H9 (cell line): ENCODE results near the gene GBE1. TPM values are rescaled to one million over a fixed set of nuclear protein-coding genes. Genes with fewer than 3 reads are reported as not detected.

Experiments used
- DNase-seq: peaks from one replicate; pipeline ENCODE4 v3.0.0-alpha.2; 2017
- H2AFZ ChIP-seq: one replicate; pipeline ENCODE4 v1.6.1; 2013; ENCODE audit warnings: mild to moderate bottlenecking, low read length, control low read depth, moderate library complexity
- H2AK5ac ChIP-seq: 2 replicates; pipeline ENCODE4 v1.6.1; 2013; ENCODE audit warnings: low read length, control low read depth, mixed read lengths; ENCODE audit not compliant: insufficient read length
- H2BK120ac ChIP-seq: one replicate; pipeline ENCODE4 v1.6.1; 2013; ENCODE audit warnings: low read depth, mild to moderate bottlenecking, low read length, control low read depth, inconsistent platforms; ENCODE audit not compliant: poor library complexity, severe bottlenecking
- H2BK12ac ChIP-seq: 2 replicates; pipeline ENCODE4 v1.6.1; 2013; ENCODE audit warnings: low read length, control low read depth, mixed read lengths, low read depth; ENCODE audit not compliant: insufficient read length
- H2BK15ac ChIP-seq: 2 replicates; pipeline ENCODE4 v1.6.1; 2013; ENCODE audit warnings: low read depth, low read length, control low read depth
- H2BK20ac ChIP-seq: one replicate; pipeline ENCODE4 v1.6.1; 2013; ENCODE audit warnings: low read depth, mild to moderate bottlenecking, low read length, control low read depth, inconsistent platforms; ENCODE audit not compliant: poor library complexity, severe bottlenecking
- H2BK5ac ChIP-seq: 2 replicates; pipeline ENCODE4 v1.6.1; 2013; ENCODE audit warnings: low read length, control low read depth, mixed read lengths; ENCODE audit not compliant: insufficient read length
- H3K14ac ChIP-seq: 2 replicates; pipeline ENCODE4 v1.6.1; 2013; ENCODE audit warnings: low read length, control low read depth; ENCODE audit not compliant: insufficient read depth
- H3K18ac ChIP-seq: 2 replicates; pipeline ENCODE4 v1.6.1; 2013; ENCODE audit warnings: low read depth, mild to moderate bottlenecking, mixed read lengths, low read length, control low read depth; ENCODE audit not compliant: insufficient read length
- H3K23ac ChIP-seq: 2 replicates; pipeline ENCODE4 v1.6.1; 2013; ENCODE audit warnings: low read length, control low read depth, mixed read lengths, low read depth; ENCODE audit not compliant: insufficient read length
- H3K23me2 ChIP-seq: 2 replicates; pipeline ENCODE4 v1.6.1; 2013; ENCODE audit warnings: low read depth, mild to moderate bottlenecking, mixed read lengths, low read length, control low read depth; ENCODE audit not compliant: insufficient read length, poor library complexity, severe bottlenecking
- H3K27ac ChIP-seq: 2 replicates; pipeline ENCODE4 v1.5.1; 2013; ENCODE audit warnings: low read length, control low read depth, mixed read lengths, low read depth; ENCODE audit not compliant: insufficient read length
- H3K27me3 ChIP-seq: 2 replicates; pipeline ENCODE4 v1.6.1; 2013; ENCODE audit warnings: low read length, control low read depth, inconsistent platforms; ENCODE audit not compliant: insufficient read depth
- H3K4ac ChIP-seq: 2 replicates; pipeline ENCODE4 v1.6.1; 2013; ENCODE audit warnings: low read depth, mild to moderate bottlenecking, control low read depth, inconsistent platforms, low read length, moderate library complexity
- H3K4me1 ChIP-seq: 2 replicates; pipeline ENCODE4 v1.6.1; 2013; ENCODE audit warnings: low read length, control low read depth, inconsistent platforms; ENCODE audit not compliant: insufficient read depth
- H3K4me2 ChIP-seq: 2 replicates; pipeline ENCODE4 v1.6.1; 2013; ENCODE audit warnings: low read length, control low read depth, mixed read lengths; ENCODE audit not compliant: insufficient read length, insufficient read depth
- H3K56ac ChIP-seq: 2 replicates; pipeline ENCODE4 v1.6.1; 2013; ENCODE audit warnings: low read depth, mild to moderate bottlenecking, mixed read lengths, low read length, control low read depth; ENCODE audit not compliant: insufficient read length
- H3K79me1 ChIP-seq: 2 replicates; pipeline ENCODE4 v1.6.1; 2013; ENCODE audit warnings: low read depth, mild to moderate bottlenecking, moderate library complexity, low read length, control low read depth, inconsistent platforms; ENCODE audit not compliant: insufficient read depth, poor library complexity, severe bottlenecking
- H3K79me2 ChIP-seq: 2 replicates; pipeline ENCODE4 v1.6.1; 2013; ENCODE audit warnings: low read length, control low read depth, inconsistent platforms; ENCODE audit not compliant: insufficient read depth
- H3K9ac ChIP-seq: 2 replicates; pipeline ENCODE4 v1.6.1; 2013; ENCODE audit warnings: low read length, control low read depth, mixed read lengths; ENCODE audit not compliant: insufficient read length; ENCODE audit errors: extremely low read depth
- H3K9me3 ChIP-seq: one replicate; pipeline ENCODE4 v1.6.1; 2013; ENCODE audit warnings: low read depth, low read length, inconsistent platforms; ENCODE audit not compliant: control insufficient read depth
- H3T11ph ChIP-seq: one replicate; pipeline ENCODE4 v1.6.1; 2013; ENCODE audit warnings: mild to moderate bottlenecking, low read length, control low read depth, inconsistent platforms
- H4K20me1 ChIP-seq: one replicate; pipeline ENCODE4 v1.6.1; 2013; ENCODE audit not compliant: control insufficient read depth, insufficient read length, insufficient read depth
- H4K5ac ChIP-seq: 2 replicates; pipeline ENCODE4 v1.6.1; 2013; ENCODE audit warnings: low read depth, mild to moderate bottlenecking, mixed read lengths, low read length, control low read depth; ENCODE audit not compliant: insufficient read length
- H4K8ac ChIP-seq: replicated peaks from 2 replicates; pipeline ENCODE4 v1.6.1; 2013; ENCODE audit warnings: low read length, control low read depth, mixed read lengths, low read depth; ENCODE audit not compliant: insufficient read length
- H4K91ac ChIP-seq: 2 replicates; pipeline ENCODE4 v1.6.1; 2013; ENCODE audit warnings: low read depth, mild to moderate bottlenecking, moderate library complexity, mixed read lengths, low read length, control low read depth; ENCODE audit not compliant: insufficient read length
- H3K27ac Mint-ChIP-seq, 3 experiments: 2 replicates in 2 of 3; 3 replicates in 1 of 3; pipeline ENCODE4 v1.8.0; 2020 to 2021; ENCODE audit warnings: mixed read lengths in 3 of 3, mild to moderate bottlenecking in 1 of 3, moderate library complexity in 1 of 3
- H3K27me3 Mint-ChIP-seq: 2 replicates; pipeline ENCODE4 v1.8.0; 2021; ENCODE audit warnings: low read depth, mild to moderate bottlenecking, moderate library complexity, mixed read lengths
- H3K36me3 Mint-ChIP-seq, 3 experiments: 2 replicates in 2 of 3; 3 replicates in 1 of 3; pipeline ENCODE4 v1.8.0; 2020 to 2021; ENCODE audit warnings: low read depth in 3 of 3, mixed read lengths in 3 of 3; ENCODE audit not compliant: insufficient read depth in 1 of 3
- H3K4me1 Mint-ChIP-seq, 2 experiments: 2 replicates each; pipeline ENCODE4 v1.8.0; 2020; ENCODE audit warnings: mixed read lengths in 2 of 2
- H3K4me3 Mint-ChIP-seq, 2 experiments: 2 replicates in 1 of 2; 3 replicates in 1 of 2; pipeline ENCODE4 v1.8.0; 2020 to 2021; ENCODE audit warnings: mild to moderate bottlenecking in 2 of 2, mixed read lengths in 2 of 2, moderate library complexity in 1 of 2
- H3K9me3 Mint-ChIP-seq, 2 experiments: 2 replicates in 1 of 2; 3 replicates in 1 of 2; pipeline ENCODE4 v1.8.0; 2020; ENCODE audit warnings: mild to moderate bottlenecking in 2 of 2, mixed read lengths in 2 of 2, moderate library complexity in 1 of 2
- WGBS: extraction: QIAGEN DNeasy Blood & Tissue Kit; methylation state at CpG from one replicate; pipeline ENCODE4 v1.1.7; 2013; ENCODE audit warnings: missing lambda C conversion rate, low lambda C conversion rate, mixed read lengths; ENCODE audit not compliant: insufficient read length; ENCODE audit errors: extremely low coverage; 5-methylcytosine and 5-hydroxymethylcytosine counted together
- total RNA-seq: library from RNA; stranded (reverse); gene quantifications from 2 replicates; pipeline ENCODE4 v1.2.1, GENCODE V29; 2021
- TF ChIP-seq, protein P1 (sequence below): fragments of 200-600 bp; sonication (generic); conservative IDR thresholded peaks from 3 replicates; pipeline ENCODE4 v1.8.0; 2021; ENCODE audit warnings: antibody characterized with exemption, mild to moderate bottlenecking

Gene GBE1
- total RNA-seq, 1 experiment from 2014 or later = 13.8 TPM

DNA sequence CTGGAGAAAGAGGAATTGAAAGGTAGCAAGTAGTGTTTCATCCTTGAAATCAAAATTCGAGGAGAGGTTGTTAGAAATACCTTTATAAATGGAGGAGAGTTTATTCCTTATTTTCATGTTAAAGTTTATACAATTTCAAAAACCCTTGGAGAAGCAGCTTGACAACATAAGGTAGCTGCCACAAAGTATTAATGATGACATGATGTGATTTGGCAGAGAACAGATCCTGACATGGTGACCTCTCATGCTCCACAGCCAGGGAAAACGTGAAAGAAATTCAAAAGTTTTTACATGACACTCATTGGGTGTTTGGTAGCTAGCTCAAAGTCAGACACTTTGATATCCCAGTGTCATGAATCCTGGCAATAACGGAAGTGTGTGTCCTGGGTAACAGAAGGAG, 320.8 kb downstream of the GBE1 start:
- Histone ChIP-seq H3K9me3 (no peaks in the 10 kb centered on the region), H2BK5ac (no peak overlapping the region), H2AFZ (no peak overlapping the region), H2AK5ac (no peak overlapping the region), H3K23me2 (no peaks in the 10 kb centered on the region), H4K8ac (no peak overlapping the region), H3K9ac (no peak overlapping the region), H3K79me1 (no peaks in the 10 kb centered on the region), H2BK12ac (no peak overlapping the region), H4K5ac (no peak overlapping the region), H3K18ac (no peak overlapping the region), H3K4ac (no peak overlapping the region), H3K27ac (no peak overlapping the region), H3K27me3 (no peaks in the 10 kb centered on the region), H3K56ac (no peak overlapping the region), H2BK15ac (no peak overlapping the region), H4K91ac (no peak overlapping the region), H3K14ac (no peak overlapping the region), H3K4me2 (no peak overlapping the region), H3T11ph (no peak overlapping the region), H2BK120ac (no peak overlapping the region), H4K20me1 (no peaks in the 10 kb centered on the region), H3K4me1 (no peaks in the 10 kb centered on the region), H3K23ac (no peak overlapping the region), H2BK20ac (no peak overlapping the region), H3K79me2 (no peaks in the 10 kb centered on the region)
- H3K36me3 Mint-ChIP-seq = peaks cover 0 to 4% (median 2%) of the 10 kb centered on the region in 3 experiments; a peak in 2 of 7 replicates
- H3K9me3 Mint-ChIP-seq = no peaks in the 10 kb centered on the region
- no peak for DNase-seq
- H3K27ac Mint-ChIP-seq = no peak overlapping the region
- no peaks in the 10 kb centered on the region for H3K4me1 Mint-ChIP-seq
- TF ChIP-seq, protein P1, sequence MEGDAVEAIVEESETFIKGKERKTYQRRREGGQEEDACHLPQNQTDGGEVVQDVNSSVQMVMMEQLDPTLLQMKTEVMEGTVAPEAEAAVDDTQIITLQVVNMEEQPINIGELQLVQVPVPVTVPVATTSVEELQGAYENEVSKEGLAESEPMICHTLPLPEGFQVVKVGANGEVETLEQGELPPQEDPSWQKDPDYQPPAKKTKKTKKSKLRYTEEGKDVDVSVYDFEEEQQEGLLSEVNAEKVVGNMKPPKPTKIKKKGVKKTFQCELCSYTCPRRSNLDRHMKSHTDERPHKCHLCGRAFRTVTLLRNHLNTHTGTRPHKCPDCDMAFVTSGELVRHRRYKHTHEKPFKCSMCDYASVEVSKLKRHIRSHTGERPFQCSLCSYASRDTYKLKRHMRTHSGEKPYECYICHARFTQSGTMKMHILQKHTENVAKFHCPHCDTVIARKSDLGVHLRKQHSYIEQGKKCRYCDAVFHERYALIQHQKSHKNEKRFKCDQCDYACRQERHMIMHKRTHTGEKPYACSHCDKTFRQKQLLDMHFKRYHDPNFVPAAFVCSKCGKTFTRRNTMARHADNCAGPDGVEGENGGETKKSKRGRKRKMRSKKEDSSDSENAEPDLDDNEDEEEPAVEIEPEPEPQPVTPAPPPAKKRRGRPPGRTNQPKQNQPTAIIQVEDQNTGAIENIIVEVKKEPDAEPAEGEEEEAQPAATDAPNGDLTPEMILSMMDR = no peak
- no peak overlapping the region for H3K4me3 Mint-ChIP-seq
- no CpG with 5 or more reads among the region's 3 CpGs for WGBS
- H3K27me3 Mint-ChIP-seq = no peaks in the 10 kb centered on the region
